ENCODE data around the gene FLT3. TPM values are rescaled to one million over a fixed set of nuclear protein-coding genes. Genes with fewer than 3 reads are reported as not detected.

Gene FLT3
- total RNA-seq, 1 donor from 2014 or later = not detected

- no peak for DNase-seq (ENCODE audit: extremely low spot score in 2 of 2)
These were observed 132.6 kb downstream of the FLT3 start for GRCh38 chr13:27967736-27968315.

GRCh38 chr13:27967203-27967735 is 133.1 kb downstream of the FLT3 start:
- peaks cover 10% of the 10 kb centered on the region for H3K27me3 ChIP-seq
- DNase-seq (ENCODE audit: extremely low spot score in 2 of 2) = no peak
- H3K9me3 ChIP-seq = no peaks in the 10 kb centered on the region
- H3K27ac ChIP-seq = no peak overlapping the region
- no peaks in the 10 kb centered on the region for H3K36me3 ChIP-seq
- no peak overlapping the region for H3K4me3 ChIP-seq
- peaks cover 23% of the 10 kb centered on the region for H3K4me1 ChIP-seq
- intact Hi-C loops (cut with DNase I) = no loop called here
- no peak for TF ChIP-seq POLR2AphosphoS5 (IDR thresholded peaks at IDR 0.05; ENCODE audit: insufficient read depth in 1 of 2, low read depth in 1 of 2)
- TF ChIP-seq POLR2A (IDR thresholded peaks at IDR 0.05) = no peak
- TF ChIP-seq, protein P1, sequence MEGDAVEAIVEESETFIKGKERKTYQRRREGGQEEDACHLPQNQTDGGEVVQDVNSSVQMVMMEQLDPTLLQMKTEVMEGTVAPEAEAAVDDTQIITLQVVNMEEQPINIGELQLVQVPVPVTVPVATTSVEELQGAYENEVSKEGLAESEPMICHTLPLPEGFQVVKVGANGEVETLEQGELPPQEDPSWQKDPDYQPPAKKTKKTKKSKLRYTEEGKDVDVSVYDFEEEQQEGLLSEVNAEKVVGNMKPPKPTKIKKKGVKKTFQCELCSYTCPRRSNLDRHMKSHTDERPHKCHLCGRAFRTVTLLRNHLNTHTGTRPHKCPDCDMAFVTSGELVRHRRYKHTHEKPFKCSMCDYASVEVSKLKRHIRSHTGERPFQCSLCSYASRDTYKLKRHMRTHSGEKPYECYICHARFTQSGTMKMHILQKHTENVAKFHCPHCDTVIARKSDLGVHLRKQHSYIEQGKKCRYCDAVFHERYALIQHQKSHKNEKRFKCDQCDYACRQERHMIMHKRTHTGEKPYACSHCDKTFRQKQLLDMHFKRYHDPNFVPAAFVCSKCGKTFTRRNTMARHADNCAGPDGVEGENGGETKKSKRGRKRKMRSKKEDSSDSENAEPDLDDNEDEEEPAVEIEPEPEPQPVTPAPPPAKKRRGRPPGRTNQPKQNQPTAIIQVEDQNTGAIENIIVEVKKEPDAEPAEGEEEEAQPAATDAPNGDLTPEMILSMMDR (IDR thresholded peaks at IDR 0.05) = no peak

More at GRCh38 chr13:27967736-27968315, 132.6 kb downstream of the FLT3 start:
- intact Hi-C loops (cut with DNase I) = no loop called here
- Histone ChIP-seq H3K36me3 (no peaks in the 10 kb centered on the region), H3K4me1 (peaks cover 23% of the 10 kb centered on the region), H3K27ac (no peak overlapping the region), H3K4me3 (no peak overlapping the region), H3K27me3 (peaks cover 10% of the 10 kb centered on the region), H3K9me3 (no peaks in the 10 kb centered on the region)
- TF ChIP-seq, protein P1 (IDR thresholded peaks at IDR 0.05) = no peak
- TF ChIP-seq POLR2AphosphoS5 (IDR thresholded peaks at IDR 0.05; ENCODE audit: insufficient read depth in 1 of 2, low read depth in 1 of 2) = no peak
- no peak for TF ChIP-seq POLR2A (IDR thresholded peaks at IDR 0.05)

DNA sequence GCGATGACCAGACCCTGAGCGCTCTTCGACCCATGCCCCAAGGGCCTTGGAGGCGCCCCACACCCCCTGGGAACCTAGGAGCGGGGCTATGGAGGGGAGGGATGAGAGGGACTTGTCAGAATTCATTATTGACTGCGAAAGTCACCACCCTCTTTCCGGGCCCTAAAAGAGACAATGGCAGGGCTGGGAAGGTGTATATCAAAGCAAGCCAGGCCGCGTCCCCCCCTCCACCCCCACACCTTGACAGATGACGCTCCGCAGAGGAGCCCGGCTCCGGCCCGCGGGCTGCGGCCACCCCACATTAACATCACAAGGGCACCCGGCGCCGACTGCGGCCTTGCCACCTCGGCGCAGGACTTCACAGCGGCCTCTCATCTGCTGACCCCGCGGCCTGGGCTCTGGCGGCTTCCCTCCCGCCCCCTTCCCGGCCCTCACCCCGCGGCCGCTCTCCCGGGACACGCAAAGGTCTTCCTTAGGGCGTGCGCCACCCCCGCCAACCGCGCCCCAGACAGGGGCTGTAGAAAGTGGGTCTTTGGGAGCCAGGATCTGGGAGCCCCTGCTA is 133.7 kb downstream of the FLT3 start:
- TF ChIP-seq POLR2AphosphoS5 (IDR thresholded peaks at IDR 0.05; ENCODE audit: insufficient read depth in 1 of 2, low read depth in 1 of 2) (no peak), POLR2A (IDR thresholded peaks at IDR 0.05) (no peak)
- TF ChIP-seq, protein P1 (IDR thresholded peaks at IDR 0.05) = no peak
- Histone ChIP-seq H3K27me3 (peaks cover 10% of the 10 kb centered on the region), H3K36me3 (no peaks in the 10 kb centered on the region), H3K4me1 (peaks cover 23% of the 10 kb centered on the region), H3K4me3 (no peak overlapping the region), H3K27ac (no peak overlapping the region), H3K9me3 (no peaks in the 10 kb centered on the region)
- intact Hi-C loops (cut with DNase I) = no loop called here
- DNase-seq (ENCODE audit: extremely low spot score in 2 of 2) = no peak

DNA sequence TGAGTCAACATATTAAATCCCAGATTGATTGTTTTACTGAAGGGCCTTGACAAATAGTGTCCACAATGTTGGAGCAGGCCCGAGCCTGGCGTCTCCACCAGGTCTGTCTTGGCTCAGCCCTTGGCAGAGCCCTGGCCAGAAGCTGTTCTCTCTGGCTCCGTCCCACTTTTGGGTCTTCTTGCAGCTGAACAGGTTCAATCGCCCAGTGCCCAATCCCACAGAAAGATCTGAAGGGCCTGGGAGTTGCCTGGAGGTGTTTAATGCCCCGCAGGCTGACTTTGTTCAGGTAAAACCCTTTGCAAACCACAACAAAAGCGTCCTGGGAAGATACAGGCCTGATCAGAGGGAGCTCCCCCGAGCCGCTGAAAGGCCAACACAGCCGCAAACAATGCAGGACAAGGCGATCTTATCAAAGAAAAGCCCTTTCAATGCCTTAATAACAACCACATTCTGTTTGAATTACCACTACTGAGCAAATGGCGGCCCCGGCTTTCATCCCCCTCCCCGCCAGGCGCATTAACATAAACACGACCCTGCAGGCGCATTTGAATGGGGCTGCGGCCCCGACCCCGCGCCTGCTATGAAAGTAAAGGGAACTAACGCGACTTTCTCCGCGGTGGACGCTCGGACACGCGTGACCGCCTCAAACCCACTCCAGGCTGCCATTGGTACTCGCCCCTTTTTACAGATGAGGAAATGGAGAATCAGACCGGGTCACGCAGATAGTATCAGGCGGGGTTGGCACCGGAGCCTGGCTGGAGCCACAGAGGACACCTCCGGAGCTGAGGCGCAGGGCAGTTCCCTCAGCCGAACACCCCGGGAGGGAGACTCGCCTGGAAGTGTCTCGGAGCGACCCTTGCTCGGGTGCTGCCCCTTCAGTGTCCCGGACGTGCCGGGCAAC is 134.4 kb downstream of the FLT3 start:
- intact Hi-C loops (cut with DNase I) = no loop called here
- no peak overlapping the region for H3K27ac ChIP-seq
- no peak overlapping the region for H3K4me3 ChIP-seq
- H3K36me3 ChIP-seq = no peaks in the 10 kb centered on the region
- no peaks in the 10 kb centered on the region for H3K9me3 ChIP-seq
- DNase-seq (ENCODE audit: extremely low spot score in 2 of 2) = no peak
- TF ChIP-seq POLR2AphosphoS5 (IDR thresholded peaks at IDR 0.05; ENCODE audit: insufficient read depth in 1 of 2, low read depth in 1 of 2) (no peak), POLR2A (IDR thresholded peaks at IDR 0.05) (no peak)
- TF ChIP-seq, protein P1 (IDR thresholded peaks at IDR 0.05) = no peak
- peaks cover 25% of the 10 kb centered on the region for H3K4me1 ChIP-seq
- peaks cover 10% of the 10 kb centered on the region for H3K27me3 ChIP-seq
